SK-N-DZ (cell line): ENCODE data around the gene S100B. TPM values are rescaled to one million over a fixed set of nuclear protein-coding genes. Genes with fewer than 3 reads are reported as not detected.
A peak's percentile ranks its signal among the peaks of the same experiment; 100 is the strongest.
"Not testable (repeated sequence)": the region's sequence is repeated elsewhere in the genome, so short reads cannot be mapped to it uniquely, and the experiment has no call there.

Experiments
- DNase-seq: peaks from one replicate; pipeline ENCODE4 v3.0.0-alpha.2; 2015; ENCODE audit warnings: low spot score
- polyA plus RNA-seq, 2 experiments: library from polyadenylated mRNA; depleted of rRNA; stranded (reverse); fragments of >200 nt; gene quantifications; 2 replicates each; pipeline ENCODE4 v1.2.3, GENCODE V29; 2014

S100B gene
- 0.16 TPM in 1 of 2 replicates, not detected in the other for polyA plus RNA-seq (2014; cell fraction: cytosol; rRNA removed)
- not detected in 2 replicates for polyA plus RNA-seq (2014; cell fraction: nucleus; rRNA removed)

DNA sequence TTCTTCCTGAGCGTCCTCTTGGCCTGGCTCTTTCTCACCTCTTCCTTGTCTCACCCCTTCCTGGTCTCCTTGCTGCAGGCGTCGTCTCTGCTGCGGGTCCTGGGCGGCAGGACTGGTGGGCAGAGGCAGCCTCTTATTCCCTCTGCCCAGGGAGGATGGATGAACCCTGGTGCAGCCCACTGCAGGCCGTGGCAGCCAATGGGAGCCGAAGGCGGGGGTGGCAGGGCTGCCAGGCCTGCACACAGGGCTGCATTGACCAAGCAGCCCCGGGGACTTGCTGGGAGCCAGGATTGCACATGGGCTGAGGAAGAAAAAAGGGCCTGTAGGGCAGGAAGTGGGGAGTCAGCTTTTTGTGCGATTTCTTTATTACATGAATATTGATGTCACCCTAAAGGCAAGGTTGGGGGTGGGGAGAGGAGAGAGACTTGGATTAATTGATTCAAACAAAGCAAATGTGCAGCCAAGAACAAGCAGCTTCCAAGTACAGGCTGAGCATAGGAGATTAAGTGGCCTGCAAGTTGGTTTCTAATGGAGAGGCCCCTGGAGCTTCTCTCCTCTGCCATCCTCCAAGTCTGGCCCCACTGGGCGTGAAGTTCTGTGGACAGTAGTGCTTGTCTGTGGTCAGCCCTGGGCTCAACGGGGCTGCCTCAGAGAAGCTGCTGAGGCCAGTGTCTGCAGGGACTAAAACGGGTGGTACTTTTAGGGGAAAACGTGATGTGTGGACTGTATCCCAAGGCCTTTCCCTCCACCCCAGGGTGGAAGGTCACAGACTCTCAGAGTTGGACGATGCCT lies at the start of gene S100B:
Gene S100B, minus strand, starts transcription at position 108 of the 792 bp plus-strand sequence. CDS start 2,667 bp downstream, outside the sequence.
- DNase-seq, result no peak

DNA sequence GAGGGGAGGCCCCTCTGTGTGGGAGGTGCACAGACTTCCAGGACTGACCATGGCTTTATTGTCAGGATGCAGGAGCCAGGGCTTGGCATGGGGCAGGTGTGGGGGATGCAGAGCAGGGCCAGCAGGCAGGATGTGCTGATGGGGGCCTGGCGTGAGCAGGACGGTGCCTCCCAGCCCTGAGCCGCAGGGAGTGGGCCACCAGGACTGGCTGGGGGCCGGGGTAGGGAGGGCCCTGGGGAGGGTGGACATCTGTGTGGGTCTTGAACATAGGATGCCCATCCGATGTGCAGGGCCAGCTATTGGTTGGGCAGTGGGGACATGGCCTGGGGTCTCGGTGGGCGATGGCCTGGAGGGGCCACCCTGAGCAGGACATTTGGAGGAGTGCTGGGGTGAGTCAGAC lies 46.2 kb upstream of the S100B start:
- no peak for DNase-seq

DNA sequence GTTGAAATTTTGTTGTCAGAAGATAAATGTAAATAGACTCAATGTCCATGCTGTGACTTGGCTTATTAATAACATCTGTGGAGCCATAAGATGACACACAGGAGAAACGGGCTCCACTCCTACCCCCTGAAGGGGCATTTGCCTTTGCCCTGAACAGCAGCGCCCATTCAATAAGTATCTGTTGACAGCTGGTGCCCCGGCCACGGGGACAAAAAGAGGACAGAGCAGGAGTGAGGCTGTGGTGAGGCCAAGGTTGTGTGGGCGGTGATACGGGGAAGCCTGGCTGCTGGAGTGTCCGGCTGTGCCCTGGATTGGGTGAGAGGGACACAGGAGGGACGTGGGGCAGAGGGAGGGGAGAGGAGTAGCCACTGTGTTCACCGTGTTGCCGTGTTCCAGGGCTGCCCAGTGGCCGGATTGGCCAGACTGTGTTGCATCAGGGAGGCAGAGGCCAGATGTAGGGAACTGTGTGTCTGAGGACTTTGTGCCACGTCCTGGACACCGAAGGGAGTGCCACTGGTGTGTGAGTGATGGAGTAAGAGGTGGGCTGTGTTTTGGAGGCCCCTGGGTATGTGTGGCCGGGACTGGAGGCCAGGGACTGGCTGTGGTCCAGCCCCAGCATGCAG lies 45.7 kb upstream of the S100B start:
- DNase-seq, result no peak

DNA sequence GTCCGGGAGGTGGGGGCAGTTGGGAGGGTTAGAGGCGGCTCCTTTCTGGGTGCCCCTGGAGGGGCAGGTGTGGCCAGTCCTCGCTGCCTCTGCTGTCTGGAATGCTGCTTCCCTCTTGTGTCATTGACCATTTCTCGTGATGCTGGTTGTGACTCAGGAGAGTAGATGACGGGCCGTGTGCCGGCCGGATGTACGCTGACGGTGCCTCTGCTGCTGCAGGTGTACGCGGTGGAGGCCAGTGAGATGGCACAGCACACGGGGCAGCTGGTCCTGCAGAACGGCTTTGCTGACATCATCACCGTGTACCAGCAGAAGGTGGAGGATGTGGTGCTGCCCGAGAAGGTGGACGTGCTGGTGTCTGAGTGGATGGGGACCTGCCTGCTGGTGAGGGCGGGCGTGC lies 44.5 kb upstream of the S100B start:
- no peak for DNase-seq

DNA sequence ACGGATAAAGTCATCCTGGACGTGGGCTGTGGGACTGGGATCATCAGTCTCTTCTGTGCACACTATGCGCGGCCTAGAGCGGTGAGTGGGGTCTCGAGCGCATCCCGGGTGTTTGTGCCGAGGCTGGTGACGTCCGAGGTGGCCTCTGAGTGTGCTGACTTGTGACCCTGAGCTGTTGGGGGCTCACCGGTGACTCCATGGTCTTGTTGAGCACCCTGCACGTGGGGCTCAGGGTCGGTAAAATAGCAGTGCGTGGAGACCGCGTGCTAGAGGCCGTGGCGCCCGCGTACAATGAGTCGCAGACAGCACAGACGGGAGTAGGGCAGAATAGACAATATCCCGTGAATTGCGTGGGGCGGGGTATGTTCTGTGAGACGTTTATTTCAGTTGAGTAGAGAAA lies 43.7 kb upstream of the S100B start:
- DNase-seq, result no peak

DNA sequence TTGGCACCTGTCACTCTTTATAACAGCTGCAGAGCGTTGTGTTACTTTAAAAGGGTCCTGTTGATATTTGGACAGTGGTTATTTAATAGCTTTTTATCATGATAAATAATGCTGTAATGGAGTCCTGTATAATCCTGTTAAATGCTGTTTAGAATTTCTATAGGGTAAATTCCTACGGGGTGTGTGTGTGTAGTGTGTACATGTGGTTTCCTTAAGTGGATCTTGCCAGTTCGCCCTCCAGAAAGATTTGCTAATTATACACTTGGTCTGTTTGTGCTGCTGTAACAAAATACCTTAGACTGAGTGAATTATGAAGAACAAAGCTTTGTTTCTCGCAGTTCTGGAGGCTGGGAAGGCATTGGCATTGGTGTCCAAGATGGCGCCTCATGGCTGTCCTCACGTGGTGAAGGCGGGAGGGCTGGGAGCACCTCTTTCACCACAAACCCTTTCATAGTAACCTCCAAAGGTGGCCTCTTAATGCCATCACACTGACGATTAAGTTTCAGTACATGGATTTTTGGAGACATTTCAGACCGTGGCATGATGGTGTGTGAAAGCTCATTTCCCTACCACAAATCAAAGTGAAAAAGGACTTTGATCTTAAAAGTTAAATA lies 41.8 kb upstream of the S100B start:
- no peak for DNase-seq

DNA sequence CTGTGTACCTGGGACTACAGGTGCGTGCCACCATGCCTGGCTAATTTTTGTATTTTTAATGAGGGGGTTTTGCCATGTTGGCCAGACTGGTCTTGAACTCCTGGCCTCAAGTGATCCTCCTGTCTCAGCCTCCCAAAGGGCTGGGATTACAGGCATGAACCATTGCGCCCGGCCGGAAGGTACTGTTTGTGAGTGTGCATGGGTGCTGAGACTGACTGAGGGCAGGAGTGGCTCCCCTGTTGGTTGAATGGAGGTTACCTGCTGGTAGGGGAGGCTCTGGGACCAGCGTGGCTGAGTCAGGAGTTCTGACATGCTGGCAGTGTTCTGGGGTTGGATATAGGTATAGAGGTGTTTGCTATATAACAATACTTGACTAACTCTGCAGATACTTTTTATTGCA lies 41.0 kb upstream of the S100B start:
- DNase-seq, result no peak

DNA sequence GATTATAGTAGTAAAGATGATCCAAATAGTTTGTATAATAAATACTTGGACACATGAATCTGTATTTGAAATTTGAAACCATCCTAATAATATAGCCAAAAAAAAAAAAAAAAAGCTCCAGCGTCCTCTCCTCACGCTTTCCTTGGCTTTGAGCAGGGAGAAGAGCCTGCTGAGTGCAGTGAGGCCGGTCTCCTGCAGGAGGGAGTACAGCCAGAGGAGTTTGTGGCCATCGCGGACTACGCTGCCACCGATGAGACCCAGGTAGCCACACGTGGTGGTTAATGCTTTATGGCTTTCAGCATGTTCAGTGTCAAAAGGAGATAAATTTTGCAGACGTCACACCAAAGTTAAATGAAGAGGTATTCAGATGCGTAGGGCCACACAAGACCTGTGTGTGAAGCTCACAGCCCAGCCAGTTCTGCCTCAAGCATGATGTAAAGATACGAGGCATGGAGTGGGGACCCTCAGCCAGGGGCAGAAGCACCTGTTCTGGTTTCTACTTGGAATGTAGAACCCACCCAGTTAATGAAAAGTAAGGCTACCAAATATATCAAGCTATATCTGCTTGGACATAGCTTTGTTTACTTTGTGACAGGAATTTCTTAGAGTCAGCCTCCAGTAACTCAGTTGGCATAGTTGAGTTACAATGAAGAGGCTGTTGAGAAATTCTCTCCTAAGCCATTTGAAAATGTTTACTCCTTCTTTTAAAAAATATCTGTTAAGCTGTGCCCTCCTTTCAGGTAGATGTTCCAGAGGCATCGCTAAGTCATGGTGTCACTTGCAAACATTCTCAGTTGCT lies 38.7 kb upstream of the S100B start:
- no peak for DNase-seq

DNA sequence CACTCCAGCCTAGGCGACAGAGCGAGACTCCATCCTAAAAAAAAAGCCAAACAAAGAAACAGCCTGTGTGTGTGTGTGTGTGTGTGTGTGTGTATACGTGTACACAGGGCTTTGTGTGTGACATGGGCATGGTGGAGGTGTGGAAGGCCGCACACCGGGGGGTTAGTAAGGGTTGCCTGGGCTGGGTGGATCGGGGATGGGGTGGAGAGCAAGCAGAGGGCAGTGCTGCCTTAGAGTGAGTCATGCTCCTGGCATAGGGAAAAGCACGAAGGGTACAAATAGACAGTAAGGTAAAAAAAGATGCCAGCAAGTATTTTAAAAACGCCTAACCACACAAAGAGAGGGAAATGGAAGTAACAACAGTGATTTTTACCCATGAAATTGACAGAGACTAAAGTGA lies 36.8 kb upstream of the S100B start:
- no peak for DNase-seq

DNA sequence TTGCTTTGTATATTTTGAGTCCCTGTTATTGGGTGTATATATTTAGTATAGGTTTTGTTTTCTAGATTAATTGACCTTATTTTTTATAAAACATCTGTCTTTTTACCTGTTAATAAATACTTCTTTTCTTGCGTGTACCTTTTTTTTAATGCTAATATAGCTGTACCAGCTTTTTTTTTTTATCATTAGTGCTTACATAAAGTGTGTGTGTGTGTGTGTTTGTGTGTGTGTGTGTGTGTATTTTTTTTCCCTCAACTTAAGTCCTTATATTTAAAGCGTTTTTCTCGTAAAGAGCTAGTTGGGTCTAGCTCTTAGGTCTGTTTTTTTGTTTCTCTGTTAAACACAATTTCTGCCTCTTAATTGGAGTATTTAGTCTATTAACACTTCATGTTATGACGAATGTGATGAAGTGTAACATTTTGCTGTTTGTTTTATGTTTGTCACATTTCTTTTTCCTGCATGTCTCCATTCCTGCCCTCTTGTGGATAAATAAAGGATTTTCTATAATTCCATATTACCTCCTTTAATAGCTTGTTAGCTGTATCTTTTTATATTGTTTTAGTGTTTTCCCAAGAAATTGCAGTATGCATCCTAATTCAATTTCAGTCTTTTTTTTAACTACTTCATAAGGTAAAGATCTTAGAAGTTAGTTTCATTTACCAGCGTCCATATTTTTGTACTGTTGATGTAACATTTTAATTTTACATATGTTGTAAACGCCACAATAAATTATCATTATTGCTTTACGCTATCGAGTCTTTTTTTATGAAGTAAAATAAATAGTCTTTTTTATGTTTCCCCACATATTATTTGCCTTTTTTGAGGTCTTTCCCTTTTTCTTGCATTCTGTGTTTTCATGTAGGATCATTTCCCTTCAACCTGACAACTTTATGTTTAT lies 34.9 kb upstream of the S100B start:
- no peak for DNase-seq

DNA sequence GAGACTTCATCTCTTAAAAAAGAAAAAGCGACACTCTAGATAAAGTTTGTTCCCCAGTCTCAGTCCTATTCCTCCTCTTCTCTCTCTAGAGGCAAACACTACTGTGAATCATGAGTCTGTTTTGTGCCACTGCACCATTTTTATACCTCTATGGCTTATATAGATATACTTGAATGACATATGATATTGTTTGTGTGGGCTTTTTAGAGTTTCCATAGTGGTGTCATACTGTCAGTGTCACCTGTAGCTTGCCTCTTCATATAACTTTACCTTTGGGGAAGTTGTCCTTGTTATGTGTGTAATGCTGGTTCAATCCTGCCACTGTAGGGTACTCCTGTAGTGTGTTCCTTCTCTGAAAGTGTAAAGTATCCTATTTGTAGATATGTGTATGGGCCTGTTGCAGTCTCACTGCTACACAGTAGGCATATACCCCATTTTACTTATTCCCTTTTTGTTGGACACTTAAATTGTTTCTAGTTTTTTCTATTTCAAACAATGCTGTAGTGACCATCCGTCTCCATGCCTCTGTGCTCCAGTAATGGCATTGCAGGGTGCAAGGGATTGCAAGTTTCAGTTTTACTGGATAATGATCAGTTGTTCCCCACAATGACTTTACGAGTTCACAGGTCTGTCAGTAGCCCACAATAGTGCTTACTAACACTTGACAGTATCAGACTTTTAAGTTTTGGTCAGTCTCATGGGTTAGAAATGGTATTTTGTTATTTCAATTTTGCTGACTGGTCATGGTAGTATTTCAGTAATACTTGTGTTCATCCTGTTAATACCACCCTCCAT lies 33.3 kb upstream of the S100B start:
- DNase-seq, result no peak

DNA sequence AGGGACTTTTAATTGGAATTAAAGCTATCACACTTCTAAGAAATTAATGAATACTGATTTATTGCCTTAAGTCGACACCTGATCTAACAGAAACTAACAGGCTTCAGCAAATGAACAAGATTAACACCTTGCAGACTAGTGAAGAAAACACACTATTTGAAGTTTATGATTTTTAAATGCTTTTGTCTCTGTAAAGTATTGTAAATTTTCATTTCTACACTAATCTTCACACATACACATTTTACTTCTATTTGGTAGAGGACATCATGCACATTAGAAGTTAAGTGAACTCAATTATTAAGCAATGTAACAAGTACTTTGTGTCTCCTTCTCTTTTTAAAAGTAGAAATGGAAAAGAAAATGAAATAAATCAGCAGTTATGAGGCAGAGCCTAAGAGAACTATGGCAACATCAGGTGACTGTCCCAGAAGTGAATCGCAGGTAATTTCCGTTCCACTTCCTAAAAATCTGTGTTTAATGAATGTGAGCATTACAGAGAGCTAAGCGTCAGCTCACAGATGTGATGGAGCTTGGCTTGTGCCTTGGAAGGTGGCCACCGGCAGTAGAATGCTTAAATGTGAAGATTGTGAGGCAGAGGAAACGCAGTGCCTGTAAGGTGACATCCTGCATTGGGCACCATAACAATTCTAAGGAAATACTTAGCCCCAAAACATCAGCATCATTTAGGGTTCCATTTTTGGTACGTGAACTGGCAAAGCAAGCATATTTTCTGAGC lies 31.8 kb upstream of the S100B start:
- DNase-seq, result no peak

DNA sequence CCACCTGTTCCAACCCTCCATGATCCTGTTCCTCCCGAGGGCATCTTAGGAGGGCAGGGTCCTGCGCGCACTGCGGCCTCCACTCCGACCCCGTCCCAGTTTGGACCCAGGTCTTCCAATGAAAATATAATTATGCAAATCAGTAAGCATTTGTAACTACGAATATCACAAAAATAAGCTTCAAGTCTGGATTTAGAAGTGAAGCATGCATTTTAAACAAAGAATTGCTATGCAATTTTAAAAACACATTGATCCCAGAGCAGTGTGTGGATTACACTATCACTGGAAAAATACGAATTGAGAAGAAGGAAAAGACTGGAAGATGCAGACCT lies 31.3 kb upstream of the S100B start:
- DNase-seq, result no peak

DNA sequence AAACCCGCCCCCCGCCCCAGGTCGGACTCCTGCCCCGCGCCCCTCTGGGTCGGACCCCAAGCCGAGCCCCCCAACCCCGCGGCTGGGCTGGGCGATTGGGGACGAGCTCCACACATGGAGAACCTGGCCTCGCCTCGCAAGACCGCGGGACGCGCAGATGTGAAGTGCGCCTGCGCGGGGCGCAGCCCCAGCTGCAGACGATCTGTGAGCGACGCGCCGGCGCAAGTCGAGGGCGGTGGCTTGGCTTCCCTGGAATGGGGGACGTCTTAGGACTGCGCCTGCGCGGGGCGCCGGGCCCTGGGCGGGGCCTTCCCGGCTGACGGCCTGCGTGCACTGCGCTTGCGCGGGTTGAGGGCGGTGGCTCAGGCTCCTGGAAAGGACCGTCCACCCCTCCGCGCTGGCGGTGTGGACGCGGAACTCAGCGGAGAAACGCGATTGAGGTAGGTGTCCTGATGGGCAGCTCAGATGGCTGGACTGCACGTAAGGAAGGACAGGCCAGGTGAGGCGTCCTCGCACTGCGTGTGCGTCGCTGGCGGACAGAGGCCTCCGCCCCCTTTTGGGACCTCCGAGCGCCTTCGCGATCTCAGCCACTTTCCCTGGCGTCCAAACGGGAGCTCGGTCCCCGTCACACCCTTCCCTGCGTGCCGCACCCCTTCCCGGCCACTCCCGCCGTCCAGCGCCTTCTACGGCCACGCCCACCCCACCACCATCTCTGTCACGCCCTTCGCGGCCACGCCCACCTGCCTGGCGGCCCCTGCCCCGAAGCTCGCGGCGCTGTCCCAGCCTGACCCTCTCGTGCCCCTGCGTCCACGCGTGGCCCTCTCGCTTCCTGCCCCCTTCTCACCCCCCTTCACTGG lies 30.7 kb upstream of the S100B start, which contains the start of gene PRMT2:
Gene PRMT2, plus strand, starts transcription at position 351 of the 857 bp plus-strand sequence. CDS start 1,278 bp downstream, outside the sequence.
- peak; percentile 97 for DNase-seq

DNA sequence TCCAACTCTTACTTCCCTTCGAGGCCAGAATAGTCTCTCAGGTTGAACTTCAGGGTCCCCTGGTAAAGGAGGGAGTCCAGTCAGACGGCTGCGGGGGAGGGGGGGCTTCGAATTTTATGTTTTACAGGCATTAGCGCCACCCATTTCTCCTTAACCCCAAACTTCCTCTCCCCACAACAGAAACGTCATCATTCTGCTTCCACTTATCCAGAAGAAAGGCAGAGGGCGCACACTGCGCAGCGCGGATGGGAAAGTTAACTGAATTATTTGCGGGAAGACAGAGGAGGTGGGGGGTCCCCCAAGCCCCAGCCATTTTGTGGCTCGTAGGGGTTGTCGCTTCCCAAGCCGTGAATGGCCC lies 30.1 kb upstream of the S100B start:
- DNase-seq, result peak; percentile 91

DNA sequence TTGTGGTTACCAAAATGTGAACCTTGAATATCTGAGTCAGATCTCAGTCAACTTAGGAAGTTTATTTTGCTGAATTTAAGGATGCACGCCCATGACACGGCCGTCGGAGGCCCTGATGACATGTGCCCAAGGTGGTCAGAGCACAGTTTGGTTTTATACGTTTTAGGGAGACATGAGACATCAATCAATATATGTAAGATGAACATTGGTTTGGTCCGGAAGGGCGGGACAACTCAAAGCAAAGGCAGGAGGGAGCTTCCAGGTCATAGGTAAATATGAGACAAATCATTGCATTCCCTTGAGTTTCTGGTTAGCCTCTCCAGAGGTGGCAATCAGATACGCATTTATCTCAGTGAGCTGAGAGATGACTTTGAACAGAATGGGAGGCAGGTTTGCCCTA lies 29.5 kb upstream of the S100B start:
- DNase-seq, result no peak

DNA sequence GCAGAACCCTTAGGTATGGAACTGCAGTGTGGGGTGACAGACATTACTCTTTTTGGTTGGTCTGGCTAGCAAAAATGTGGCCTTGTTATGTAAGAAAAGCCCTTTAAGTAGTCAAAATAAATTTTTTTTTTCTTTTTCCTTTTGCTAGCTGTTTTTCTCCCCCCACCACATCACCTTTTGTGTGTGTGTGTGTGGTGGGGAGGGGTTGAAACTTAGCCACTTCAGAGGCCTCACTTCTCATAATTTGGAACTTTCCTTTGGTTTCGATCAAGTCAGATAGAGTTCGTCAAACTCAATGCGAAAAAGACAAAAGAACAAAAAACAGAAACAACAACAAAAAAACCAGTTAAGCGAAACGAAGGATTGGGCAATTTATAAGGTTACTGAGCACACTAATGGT lies 28.7 kb upstream of the S100B start:
- DNase-seq, result no peak

DNA sequence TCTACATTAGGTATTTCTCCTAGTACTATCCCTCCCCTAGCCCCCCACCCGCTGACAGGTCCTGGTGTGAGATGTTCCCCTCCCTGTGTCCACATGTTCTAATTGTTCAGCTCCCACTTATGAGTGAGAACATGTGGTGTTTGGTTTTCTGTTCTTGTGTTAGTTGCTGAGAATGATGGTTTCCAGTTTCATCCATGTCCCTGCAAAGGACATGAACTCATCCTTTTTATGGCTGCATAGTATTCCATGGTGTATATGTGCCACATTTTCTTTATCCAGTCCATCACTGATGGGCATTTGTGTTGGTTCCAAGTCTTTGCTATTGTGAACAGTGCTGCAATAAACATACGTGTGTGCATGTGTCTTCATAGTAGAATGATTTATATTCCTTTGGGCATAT lies 26.0 kb upstream of the S100B start:
- not testable (repeated sequence) for DNase-seq
